ENCODE data around the gene INPP5A. TPM values are rescaled to one million over a fixed set of nuclear protein-coding genes. Genes with fewer than 3 reads are reported as not detected.

The INPP5A gene
- total RNA-seq, 1 donor from 2014 or later: 35.4 TPM

GRCh38 chr10:132546567-132547420, 9.2 kb downstream of the INPP5A start:
- Mint-ChIP-seq H3K27ac (ENCODE audit: unreplicated experiment) (no peak overlapping the region), H3K4me1 (peaks cover 19% of the 10 kb centered on the region), H3K36me3 (ENCODE audit: low read depth) (no peaks in the 10 kb centered on the region), H3K9me3 (no peaks in the 10 kb centered on the region), H3K27me3 (ENCODE audit: low read depth) (no peaks in the 10 kb centered on the region), H3K4me3 (no peak overlapping the region)
- no peak for DNase-seq (ENCODE audit: low read depth, low spot score)
- no peak for TF ChIP-seq CTCF (conservative IDR thresholded peaks at IDR 0.05)

GRCh38 chr10:132547421-132547861, 9.9 kb downstream of the INPP5A start:
- Mint-ChIP-seq H3K36me3 (ENCODE audit: low read depth) (no peaks in the 10 kb centered on the region), H3K27me3 (ENCODE audit: low read depth) (no peaks in the 10 kb centered on the region), H3K27ac (ENCODE audit: unreplicated experiment) (no peak overlapping the region), H3K9me3 (no peaks in the 10 kb centered on the region), H3K4me3 (no peak overlapping the region), H3K4me1 (peaks cover 19% of the 10 kb centered on the region)
- no peak for DNase-seq (ENCODE audit: low read depth, low spot score)
- no peak for TF ChIP-seq CTCF (conservative IDR thresholded peaks at IDR 0.05)

- Mint-ChIP-seq H3K36me3 (ENCODE audit: low read depth) (no peaks in the 10 kb centered on the region), H3K4me3 (no peak overlapping the region), H3K4me1 (peaks cover 13% of the 10 kb centered on the region), H3K27me3 (ENCODE audit: low read depth) (no peaks in the 10 kb centered on the region), H3K9me3 (no peaks in the 10 kb centered on the region), H3K27ac (ENCODE audit: unreplicated experiment) (no peak overlapping the region)
- TF ChIP-seq CTCF (conservative IDR thresholded peaks at IDR 0.05): no peak
- no peak for DNase-seq (ENCODE audit: low read depth, low spot score)
Measured at GRCh38 chr10:132548106-132548823, 10.7 kb downstream of the INPP5A start.

DNA sequence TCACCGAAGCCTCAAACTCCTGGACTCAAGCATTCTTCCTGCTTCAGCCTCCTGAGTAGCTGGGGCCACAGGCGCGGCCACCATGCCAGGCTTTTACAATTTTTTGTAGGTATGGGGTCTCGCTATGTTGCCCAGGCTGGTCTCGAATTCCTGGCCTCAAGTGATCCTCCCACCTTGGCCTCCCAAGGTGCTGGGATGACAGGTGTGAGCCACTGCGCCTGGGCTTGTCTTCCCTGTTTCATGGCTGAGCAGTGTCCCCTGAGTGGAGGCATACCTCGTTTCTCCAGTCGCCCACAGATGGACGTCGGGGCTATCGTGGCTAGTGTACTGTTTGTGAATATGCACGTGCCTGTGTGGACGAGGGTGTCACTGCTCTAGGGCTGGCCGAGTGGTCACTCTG, 11.3 kb downstream of the INPP5A start:
- Mint-ChIP-seq H3K4me1 (peaks cover 11% of the 10 kb centered on the region), H3K4me3 (no peak overlapping the region), H3K9me3 (no peaks in the 10 kb centered on the region), H3K36me3 (ENCODE audit: low read depth) (no peaks in the 10 kb centered on the region), H3K27ac (ENCODE audit: unreplicated experiment) (no peak overlapping the region), H3K27me3 (ENCODE audit: low read depth) (no peaks in the 10 kb centered on the region)
- DNase-seq (ENCODE audit: low read depth, low spot score): no peak
- no peak for TF ChIP-seq CTCF (conservative IDR thresholded peaks at IDR 0.05)

DNA sequence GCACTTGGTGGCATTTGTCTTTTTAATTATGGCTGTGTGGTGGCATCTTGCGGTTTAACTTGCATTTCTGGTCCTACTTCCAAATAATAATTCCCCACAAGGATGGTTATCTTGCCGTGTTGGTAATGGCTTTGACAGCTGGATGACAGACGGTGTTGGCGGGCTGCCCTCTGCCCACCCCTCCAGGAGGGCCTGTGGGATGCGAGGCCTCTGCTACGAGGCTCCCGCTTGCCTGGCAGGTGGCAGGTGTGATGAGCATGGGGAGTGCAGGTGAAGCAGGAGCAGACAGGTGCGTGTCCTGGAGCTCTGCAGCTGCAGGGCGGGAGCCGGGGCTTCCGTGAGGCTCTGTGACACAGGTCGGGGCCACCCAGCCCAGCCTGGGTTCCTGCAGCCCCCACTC, 11.8 kb downstream of the INPP5A start:
- H3K9me3 Mint-ChIP-seq: no peaks in the 10 kb centered on the region
- H3K36me3 Mint-ChIP-seq (ENCODE audit: low read depth): no peaks in the 10 kb centered on the region
- no peaks in the 10 kb centered on the region for H3K27me3 Mint-ChIP-seq (ENCODE audit: low read depth)
- no peak for TF ChIP-seq CTCF (conservative IDR thresholded peaks at IDR 0.05)
- no peak overlapping the region for H3K27ac Mint-ChIP-seq (ENCODE audit: unreplicated experiment)
- no peak for DNase-seq (ENCODE audit: low read depth, low spot score)
- peaks cover 10% of the 10 kb centered on the region for H3K4me1 Mint-ChIP-seq
- no peak overlapping the region for H3K4me3 Mint-ChIP-seq
